Measurements from ENCODE around the gene PCF11.

DNA sequence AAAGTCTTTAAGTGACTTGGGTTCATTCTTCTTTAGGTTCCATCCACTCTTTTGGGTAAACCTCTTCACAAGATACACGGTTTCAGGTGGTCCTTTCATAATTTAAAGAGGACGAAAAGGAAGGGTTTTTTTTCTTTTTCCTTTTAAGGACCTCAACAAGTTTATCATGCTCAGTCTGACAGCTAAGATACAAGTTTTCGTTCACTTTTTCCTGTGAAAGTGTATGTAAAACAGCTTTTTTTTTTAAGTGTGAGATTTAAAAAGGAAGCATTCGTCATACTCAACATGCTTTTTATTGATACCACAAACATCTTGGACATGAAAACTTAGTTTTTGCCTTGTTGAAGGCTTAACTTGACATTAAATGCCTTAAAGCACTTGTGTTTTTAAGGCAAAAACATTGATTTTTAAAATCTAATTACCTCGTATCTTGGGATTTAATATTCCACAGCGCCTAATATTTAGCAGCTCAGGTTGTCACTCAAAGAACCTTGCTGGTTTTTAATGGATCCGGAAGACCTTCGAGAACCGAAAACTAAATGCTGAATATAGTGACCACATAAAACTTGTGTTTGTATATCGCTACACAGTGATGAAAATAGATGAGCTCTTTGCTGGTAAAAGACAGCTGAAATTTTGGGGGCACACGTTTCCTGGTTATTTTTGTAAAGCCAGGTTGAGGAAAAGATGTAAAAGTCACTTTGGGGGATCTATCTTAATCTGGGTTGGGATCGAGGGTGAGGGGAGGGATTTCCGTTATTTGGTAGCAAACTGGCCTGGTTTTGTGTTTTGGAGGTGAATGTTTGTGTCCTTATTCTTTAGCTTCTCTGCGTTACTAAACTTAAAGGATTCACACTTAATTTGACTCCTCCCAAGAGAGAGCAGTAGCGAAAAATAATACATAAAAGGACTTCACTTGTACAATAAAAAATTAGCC is 2.3 kb downstream of the PCF11 start:
- TF ChIP-seq, protein P1, sequence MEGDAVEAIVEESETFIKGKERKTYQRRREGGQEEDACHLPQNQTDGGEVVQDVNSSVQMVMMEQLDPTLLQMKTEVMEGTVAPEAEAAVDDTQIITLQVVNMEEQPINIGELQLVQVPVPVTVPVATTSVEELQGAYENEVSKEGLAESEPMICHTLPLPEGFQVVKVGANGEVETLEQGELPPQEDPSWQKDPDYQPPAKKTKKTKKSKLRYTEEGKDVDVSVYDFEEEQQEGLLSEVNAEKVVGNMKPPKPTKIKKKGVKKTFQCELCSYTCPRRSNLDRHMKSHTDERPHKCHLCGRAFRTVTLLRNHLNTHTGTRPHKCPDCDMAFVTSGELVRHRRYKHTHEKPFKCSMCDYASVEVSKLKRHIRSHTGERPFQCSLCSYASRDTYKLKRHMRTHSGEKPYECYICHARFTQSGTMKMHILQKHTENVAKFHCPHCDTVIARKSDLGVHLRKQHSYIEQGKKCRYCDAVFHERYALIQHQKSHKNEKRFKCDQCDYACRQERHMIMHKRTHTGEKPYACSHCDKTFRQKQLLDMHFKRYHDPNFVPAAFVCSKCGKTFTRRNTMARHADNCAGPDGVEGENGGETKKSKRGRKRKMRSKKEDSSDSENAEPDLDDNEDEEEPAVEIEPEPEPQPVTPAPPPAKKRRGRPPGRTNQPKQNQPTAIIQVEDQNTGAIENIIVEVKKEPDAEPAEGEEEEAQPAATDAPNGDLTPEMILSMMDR (IDR thresholded peaks at IDR 0.05; ENCODE audit: insufficient read depth, low read length) = no peak
- TF ChIP-seq, protein P2, sequence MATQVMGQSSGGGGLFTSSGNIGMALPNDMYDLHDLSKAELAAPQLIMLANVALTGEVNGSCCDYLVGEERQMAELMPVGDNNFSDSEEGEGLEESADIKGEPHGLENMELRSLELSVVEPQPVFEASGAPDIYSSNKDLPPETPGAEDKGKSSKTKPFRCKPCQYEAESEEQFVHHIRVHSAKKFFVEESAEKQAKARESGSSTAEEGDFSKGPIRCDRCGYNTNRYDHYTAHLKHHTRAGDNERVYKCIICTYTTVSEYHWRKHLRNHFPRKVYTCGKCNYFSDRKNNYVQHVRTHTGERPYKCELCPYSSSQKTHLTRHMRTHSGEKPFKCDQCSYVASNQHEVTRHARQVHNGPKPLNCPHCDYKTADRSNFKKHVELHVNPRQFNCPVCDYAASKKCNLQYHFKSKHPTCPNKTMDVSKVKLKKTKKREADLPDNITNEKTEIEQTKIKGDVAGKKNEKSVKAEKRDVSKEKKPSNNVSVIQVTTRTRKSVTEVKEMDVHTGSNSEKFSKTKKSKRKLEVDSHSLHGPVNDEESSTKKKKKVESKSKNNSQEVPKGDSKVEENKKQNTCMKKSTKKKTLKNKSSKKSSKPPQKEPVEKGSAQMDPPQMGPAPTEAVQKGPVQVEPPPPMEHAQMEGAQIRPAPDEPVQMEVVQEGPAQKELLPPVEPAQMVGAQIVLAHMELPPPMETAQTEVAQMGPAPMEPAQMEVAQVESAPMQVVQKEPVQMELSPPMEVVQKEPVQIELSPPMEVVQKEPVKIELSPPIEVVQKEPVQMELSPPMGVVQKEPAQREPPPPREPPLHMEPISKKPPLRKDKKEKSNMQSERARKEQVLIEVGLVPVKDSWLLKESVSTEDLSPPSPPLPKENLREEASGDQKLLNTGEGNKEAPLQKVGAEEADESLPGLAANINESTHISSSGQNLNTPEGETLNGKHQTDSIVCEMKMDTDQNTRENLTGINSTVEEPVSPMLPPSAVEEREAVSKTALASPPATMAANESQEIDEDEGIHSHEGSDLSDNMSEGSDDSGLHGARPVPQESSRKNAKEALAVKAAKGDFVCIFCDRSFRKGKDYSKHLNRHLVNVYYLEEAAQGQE (IDR thresholded peaks at IDR 0.05; ENCODE audit: insufficient replicate concordance, low read depth) = no peak
- TF ChIP-seq GABPA (IDR thresholded peaks at IDR 0.05; ENCODE audit: low read depth) = no peak
